ENCODE results near the gene FBXO34. TPM values are rescaled to one million over a fixed set of nuclear protein-coding genes. Genes with fewer than 3 reads are reported as not detected.

FBXO34 gene, protein sequence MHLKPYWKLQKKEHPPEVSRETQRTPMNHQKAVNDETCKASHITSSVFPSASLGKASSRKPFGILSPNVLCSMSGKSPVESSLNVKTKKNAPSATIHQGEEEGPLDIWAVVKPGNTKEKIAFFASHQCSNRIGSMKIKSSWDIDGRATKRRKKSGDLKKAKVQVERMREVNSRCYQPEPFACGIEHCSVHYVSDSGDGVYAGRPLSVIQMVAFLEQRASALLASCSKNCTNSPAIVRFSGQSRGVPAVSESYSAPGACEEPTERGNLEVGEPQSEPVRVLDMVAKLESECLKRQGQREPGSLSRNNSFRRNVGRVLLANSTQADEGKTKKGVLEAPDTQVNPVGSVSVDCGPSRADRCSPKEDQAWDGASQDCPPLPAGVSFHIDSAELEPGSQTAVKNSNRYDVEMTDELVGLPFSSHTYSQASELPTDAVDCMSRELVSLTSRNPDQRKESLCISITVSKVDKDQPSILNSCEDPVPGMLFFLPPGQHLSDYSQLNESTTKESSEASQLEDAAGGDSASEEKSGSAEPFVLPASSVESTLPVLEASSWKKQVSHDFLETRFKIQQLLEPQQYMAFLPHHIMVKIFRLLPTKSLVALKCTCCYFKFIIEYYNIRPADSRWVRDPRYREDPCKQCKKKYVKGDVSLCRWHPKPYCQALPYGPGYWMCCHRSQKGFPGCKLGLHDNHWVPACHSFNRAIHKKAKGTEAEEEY
- total RNA-seq, result 10 to 100 TPM; 32.6 to 37.5 TPM
- 10 to 100 TPM; 23.1 to 23.5 TPM for polyA plus RNA-seq (ENCODE audit: insufficient read length in 2 of 2)
- long read RNA-seq, donor 1, transcript FBXO34-201 (2 exons, 3,464 nt), result major isoform, 6 of 6 reads
- long read RNA-seq, donor 1, partial matches to known transcripts, result 0 of 6 reads
- long read RNA-seq, donor 1, other reads (novel, unspliced or antisense), result 0 of 6 reads
- long read RNA-seq, donor 2, partial matches to known transcripts, result 0 of 3 reads
- long read RNA-seq, donor 2, other reads (novel, unspliced or antisense), result 0 of 3 reads
- long read RNA-seq, donor 3, partial matches to known transcripts, result 0 of 4 reads
- long read RNA-seq, donor 3, other reads (novel, unspliced or antisense), result 0 of 4 reads
- long read RNA-seq, donor 4, transcript FBXO34-201 (2 exons, 3,464 nt), result major isoform, 7 of 27 reads
- long read RNA-seq, donor 4, partial matches to known transcripts, result 20 of 27 reads
- long read RNA-seq, donor 4, other reads (novel, unspliced or antisense), result 0 of 27 reads

GRCh38 chr14:55270832-55271571 is at the start of gene FBXO34:
Gene FBXO34, plus strand, starts transcription at chr14:55271421. Its CDS starts 78,970 bp downstream, at chr14:55350391.
- peak within 1 kb of the TSS; percentile 84 for H3K27ac ChIP-seq (ENCODE audit: low read depth, low read length)
- DNase-seq (ENCODE audit: low read depth in 4 of 6, low spot score in 6 of 6), result peak; percentile 94 to 100 (median 99)
- under 1% methylated on average over 48 of the region's 49 CpGs for WGBS (ENCODE audit: insufficient coverage)

GRCh38 chr14:55221968-55222367 is 49.3 kb upstream of the FBXO34 start:
- Histone ChIP-seq H3K9me3 (ENCODE audit: control insufficient read depth, insufficient read depth, low read length) (peaks cover 2% of the 10 kb centered on the region), H3K36me3 (ENCODE audit: control insufficient read depth, insufficient read depth, low read length) (no peaks in the 10 kb centered on the region), H3K4me3 (ENCODE audit: low read depth, low read length) (no peak overlapping the region), H3K4me1 (ENCODE audit: control insufficient read depth, insufficient read depth, low read length) (no peaks in the 10 kb centered on the region), H3K27me3 (ENCODE audit: control insufficient read depth, insufficient read depth, low read length) (no peaks in the 10 kb centered on the region), H3K27ac (ENCODE audit: low read depth, low read length) (no peak overlapping the region)
- no peak for DNase-seq (ENCODE audit: low read depth in 4 of 6, low spot score in 6 of 6)

More at GRCh38 chr14:55270832-55271571, at the start of gene FBXO34:
- Histone ChIP-seq H3K4me1 (ENCODE audit: control insufficient read depth, insufficient read depth, low read length) (no peaks in the 10 kb centered on the region), H3K4me3 (ENCODE audit: low read depth, low read length) (peak within 1 kb of the TSS; percentile 89), H3K9me3 (ENCODE audit: control insufficient read depth, insufficient read depth, low read length) (no peaks in the 10 kb centered on the region), H3K27me3 (ENCODE audit: control insufficient read depth, insufficient read depth, low read length) (no peaks in the 10 kb centered on the region), H3K36me3 (ENCODE audit: control insufficient read depth, insufficient read depth, low read length) (no peaks in the 10 kb centered on the region)

DNA sequence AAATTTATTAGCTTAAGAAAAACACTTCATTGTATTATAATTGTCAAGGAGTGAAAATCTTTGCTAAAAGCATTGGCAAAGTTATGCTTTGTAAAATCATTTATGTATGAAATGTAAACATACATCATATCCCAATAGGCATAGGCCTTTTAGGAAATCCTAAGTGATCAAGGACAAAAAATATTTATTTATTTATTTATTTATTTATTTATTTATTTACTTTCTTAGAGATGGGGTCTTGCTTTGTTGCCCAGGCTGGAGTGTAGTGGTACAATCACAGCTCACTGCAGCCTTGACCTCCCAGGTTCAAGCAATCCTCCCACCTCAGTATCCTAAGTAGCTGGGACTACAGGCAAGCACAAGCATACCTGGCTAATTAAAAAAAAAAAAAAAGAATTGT is 47.9 kb upstream of the FBXO34 start:
- peaks cover 2% of the 10 kb centered on the region for H3K9me3 ChIP-seq (ENCODE audit: control insufficient read depth, insufficient read depth, low read length)
- no peak overlapping the region for H3K27ac ChIP-seq (ENCODE audit: low read depth, low read length)
- H3K27me3 ChIP-seq (ENCODE audit: control insufficient read depth, insufficient read depth, low read length), result no peaks in the 10 kb centered on the region
- no peaks in the 10 kb centered on the region for H3K36me3 ChIP-seq (ENCODE audit: control insufficient read depth, insufficient read depth, low read length)
- no peaks in the 10 kb centered on the region for H3K4me1 ChIP-seq (ENCODE audit: control insufficient read depth, insufficient read depth, low read length)
- no peak overlapping the region for H3K4me3 ChIP-seq (ENCODE audit: low read depth, low read length)
- DNase-seq (ENCODE audit: low read depth in 4 of 6, low spot score in 6 of 6), result no peak

DNA sequence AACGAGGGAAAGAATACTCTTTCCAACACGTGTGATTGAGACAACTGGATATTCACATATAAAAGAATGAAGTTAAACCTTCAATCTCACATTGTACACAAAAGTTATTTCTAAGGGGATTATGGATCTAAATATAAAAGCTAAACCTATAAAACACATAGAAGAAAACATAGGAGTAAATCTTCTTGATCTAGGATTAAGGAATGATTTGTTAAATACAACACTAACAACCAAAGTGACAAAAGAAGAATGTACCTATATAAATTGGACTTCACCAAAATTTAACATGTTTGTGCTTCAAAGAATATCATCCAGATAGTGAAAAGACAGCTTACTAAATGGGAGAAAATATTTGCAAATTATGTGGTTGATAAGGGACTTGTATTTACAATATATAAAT is 43.0 kb upstream of the FBXO34 start:
- H3K36me3 ChIP-seq (ENCODE audit: control insufficient read depth, insufficient read depth, low read length), result no peaks in the 10 kb centered on the region
- H3K4me3 ChIP-seq (ENCODE audit: low read depth, low read length), result no peak overlapping the region
- peaks cover 2% of the 10 kb centered on the region for H3K9me3 ChIP-seq (ENCODE audit: control insufficient read depth, insufficient read depth, low read length)
- no peak overlapping the region for H3K27ac ChIP-seq (ENCODE audit: low read depth, low read length)
- DNase-seq (ENCODE audit: low read depth in 4 of 6, low spot score in 6 of 6), result no peak
- H3K27me3 ChIP-seq (ENCODE audit: control insufficient read depth, insufficient read depth, low read length), result no peaks in the 10 kb centered on the region
- H3K4me1 ChIP-seq (ENCODE audit: control insufficient read depth, insufficient read depth, low read length), result no peaks in the 10 kb centered on the region
- no CpG with 5 or more reads among the region's 2 CpGs for WGBS (ENCODE audit: insufficient coverage)

GRCh38 chr14:55233591-55233990 is 37.6 kb upstream of the FBXO34 start:
- Histone ChIP-seq H3K27ac (ENCODE audit: low read depth, low read length) (no peak overlapping the region), H3K27me3 (ENCODE audit: control insufficient read depth, insufficient read depth, low read length) (no peaks in the 10 kb centered on the region), H3K36me3 (ENCODE audit: control insufficient read depth, insufficient read depth, low read length) (no peaks in the 10 kb centered on the region), H3K9me3 (ENCODE audit: control insufficient read depth, insufficient read depth, low read length) (no peaks in the 10 kb centered on the region), H3K4me1 (ENCODE audit: control insufficient read depth, insufficient read depth, low read length) (no peaks in the 10 kb centered on the region), H3K4me3 (ENCODE audit: low read depth, low read length) (no peak overlapping the region)
- no CpG with 5 or more reads among the region's 3 CpGs for WGBS (ENCODE audit: insufficient coverage)
- DNase-seq (ENCODE audit: low read depth in 4 of 6, low spot score in 6 of 6), result no peak

- Histone ChIP-seq H3K27me3 (ENCODE audit: control insufficient read depth, insufficient read depth, low read length) (peaks cover 15% of the 10 kb centered on the region), H3K36me3 (ENCODE audit: control insufficient read depth, insufficient read depth, low read length) (no peaks in the 10 kb centered on the region), H3K4me3 (ENCODE audit: low read depth, low read length) (no peak overlapping the region), H3K9me3 (ENCODE audit: control insufficient read depth, insufficient read depth, low read length) (no peaks in the 10 kb centered on the region), H3K27ac (ENCODE audit: low read depth, low read length) (no peak overlapping the region), H3K4me1 (ENCODE audit: control insufficient read depth, insufficient read depth, low read length) (peaks cover 4% of the 10 kb centered on the region)
- no peak for DNase-seq (ENCODE audit: low read depth in 4 of 6, low spot score in 6 of 6)
- 91% methylated on average over 7 of the region's 12 CpGs for WGBS (ENCODE audit: insufficient coverage)
Measured at GRCh38 chr14:55238019-55238680, 33.1 kb upstream of the FBXO34 start.

DNA sequence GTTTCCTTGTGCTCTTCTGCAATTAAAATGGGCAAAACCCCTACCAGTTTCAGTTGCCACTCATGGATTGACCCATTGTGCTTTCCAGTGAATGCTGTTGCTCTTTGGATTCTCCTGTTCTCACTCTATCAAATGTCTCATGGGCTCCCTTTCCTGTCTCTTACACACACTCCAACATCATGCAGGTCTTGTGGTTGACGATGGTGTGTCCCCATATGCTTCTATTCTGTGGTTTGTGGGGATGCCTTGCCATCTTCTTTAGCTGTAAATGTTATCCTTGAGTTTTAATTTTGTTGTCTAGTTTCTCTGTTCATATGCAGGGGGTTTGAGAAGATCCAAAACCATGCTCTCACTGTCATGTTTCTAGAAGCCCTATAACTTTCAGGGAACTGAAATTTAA is 31.9 kb upstream of the FBXO34 start:
- DNase-seq (ENCODE audit: low read depth in 4 of 6, low spot score in 6 of 6), result no peak
- Histone ChIP-seq H3K27me3 (ENCODE audit: control insufficient read depth, insufficient read depth, low read length) (peaks cover 17% of the 10 kb centered on the region), H3K4me3 (ENCODE audit: low read depth, low read length) (no peak overlapping the region), H3K27ac (ENCODE audit: low read depth, low read length) (no peak overlapping the region), H3K4me1 (ENCODE audit: control insufficient read depth, insufficient read depth, low read length) (peaks cover 4% of the 10 kb centered on the region), H3K36me3 (ENCODE audit: control insufficient read depth, insufficient read depth, low read length) (no peaks in the 10 kb centered on the region), H3K9me3 (ENCODE audit: control insufficient read depth, insufficient read depth, low read length) (no peaks in the 10 kb centered on the region)
- no CpG with 5 or more reads among the region's 1 CpG for WGBS (ENCODE audit: insufficient coverage)

GRCh38 chr14:55240526-55241178 is 30.6 kb upstream of the FBXO34 start:
- peaks cover 17% of the 10 kb centered on the region for H3K27me3 ChIP-seq (ENCODE audit: control insufficient read depth, insufficient read depth, low read length)
- peak in 2 of 6 donors; percentile 4 to 38 for DNase-seq (ENCODE audit: low read depth in 4 of 6, low spot score in 6 of 6)
- no peak overlapping the region for H3K4me3 ChIP-seq (ENCODE audit: low read depth, low read length)
- H3K27ac ChIP-seq (ENCODE audit: low read depth, low read length), result no peak overlapping the region
- no peaks in the 10 kb centered on the region for H3K36me3 ChIP-seq (ENCODE audit: control insufficient read depth, insufficient read depth, low read length)
- no peaks in the 10 kb centered on the region for H3K9me3 ChIP-seq (ENCODE audit: control insufficient read depth, insufficient read depth, low read length)
- WGBS (ENCODE audit: insufficient coverage), result 20% methylated on average over 25 of the region's 33 CpGs
- peaks cover 4% of the 10 kb centered on the region for H3K4me1 ChIP-seq (ENCODE audit: control insufficient read depth, insufficient read depth, low read length)

All from spinal cord (tissue), 10 donors.